HG02759 (cell line): ENCODE data around the gene SMYD2.

Experiments used
- ATAC-seq: cut with Tn5 transposase; IDR thresholded peaks from one replicate; pipeline ENCODE4 v1.9.1; 2021; ENCODE audit warnings: mild to moderate bottlenecking, moderate library complexity; ENCODE audit not compliant: unreplicated experiment

Gene SMYD2

DNA sequence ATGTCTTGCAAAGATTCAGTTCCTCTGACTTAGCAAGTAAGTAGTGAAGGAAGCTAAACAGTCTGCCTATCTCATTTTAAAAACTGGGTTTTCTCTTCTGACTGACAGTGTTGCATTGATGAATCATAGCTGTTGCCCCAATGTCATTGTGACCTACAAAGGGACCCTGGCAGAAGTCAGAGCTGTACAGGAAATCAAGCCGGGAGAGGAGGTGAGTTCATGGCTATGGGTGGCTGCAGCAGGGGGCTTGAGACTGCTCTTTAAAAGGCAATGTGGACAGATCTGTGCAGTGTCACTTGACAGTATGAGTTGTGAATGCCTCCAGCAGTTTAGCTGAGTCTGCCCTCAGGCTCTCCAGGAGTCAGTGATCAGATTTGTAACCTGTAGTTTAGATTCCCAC, 46.6 kb downstream of the SMYD2 start:
- no peak for ATAC-seq

DNA sequence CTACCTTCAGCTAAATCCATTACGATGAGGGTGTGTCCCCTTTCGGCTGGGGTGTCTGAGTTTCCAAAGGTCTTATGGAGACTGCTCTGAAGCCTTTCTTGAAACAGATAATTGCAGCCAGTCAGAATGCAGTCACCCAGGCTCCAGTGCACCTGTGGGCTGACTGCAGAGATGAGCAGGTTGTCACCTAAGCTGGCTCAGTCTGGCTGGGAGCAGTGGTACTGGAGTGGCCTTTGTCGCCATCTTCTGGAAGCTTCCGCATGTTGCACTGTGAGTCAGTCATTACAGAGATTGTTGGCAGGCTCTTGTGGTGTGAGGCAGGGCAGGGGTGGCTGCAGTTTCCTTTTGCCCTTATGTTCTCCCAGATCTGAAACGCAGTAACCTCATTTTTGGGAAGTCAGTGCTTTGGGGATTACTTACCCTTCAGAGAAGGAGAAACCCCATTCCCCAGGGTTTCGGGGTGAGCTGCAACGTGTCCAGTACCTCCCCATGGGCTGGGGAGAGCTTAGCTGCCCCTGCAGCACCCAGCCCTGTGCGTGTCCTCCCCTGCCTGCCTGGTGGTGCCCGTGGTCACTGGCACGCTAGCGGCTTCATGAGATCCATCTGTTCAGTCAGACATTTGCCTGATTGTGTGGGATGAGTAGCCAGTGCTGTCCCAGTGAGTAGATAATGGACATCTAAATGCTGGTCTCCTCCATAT, 48.0 kb downstream of the SMYD2 start:
- ATAC-seq, result peak; percentile 88

DNA sequence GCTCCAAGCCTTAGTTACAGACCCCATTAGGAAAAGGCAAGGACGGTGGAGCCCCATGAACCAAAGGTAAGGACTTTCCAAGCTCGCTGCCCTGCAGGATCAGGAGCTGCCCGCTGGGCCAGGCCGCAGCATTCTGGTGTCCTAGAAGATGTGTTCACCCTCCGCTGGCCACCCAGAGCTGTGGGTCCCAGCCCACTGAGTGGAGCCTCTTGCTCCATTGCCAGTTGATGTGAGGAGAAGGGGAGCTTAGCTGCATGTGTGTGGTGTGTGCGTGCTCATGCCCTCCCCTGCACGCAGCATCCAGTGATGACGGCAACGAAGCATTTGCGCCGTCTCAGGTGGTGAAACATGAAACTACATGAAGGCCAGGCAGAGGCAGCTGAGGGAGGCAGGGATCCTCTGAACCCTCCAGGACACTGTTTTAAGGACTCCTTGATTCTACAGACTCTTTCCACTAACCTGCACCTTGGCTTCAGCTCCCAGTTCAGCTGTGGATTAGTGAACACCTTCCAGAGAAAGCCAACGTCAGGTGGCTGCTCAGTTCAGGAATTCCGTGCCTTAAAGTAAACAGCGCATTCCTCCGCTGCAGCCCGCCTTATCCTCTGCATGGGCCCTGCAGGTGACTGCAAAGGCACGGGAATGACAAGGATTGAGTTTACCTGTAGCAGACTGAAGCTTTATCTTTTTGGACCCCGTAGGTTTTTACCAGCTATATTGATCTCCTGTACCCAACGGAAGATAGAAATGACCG, 48.7 kb downstream of the SMYD2 start:
- ATAC-seq, result no peak

DNA sequence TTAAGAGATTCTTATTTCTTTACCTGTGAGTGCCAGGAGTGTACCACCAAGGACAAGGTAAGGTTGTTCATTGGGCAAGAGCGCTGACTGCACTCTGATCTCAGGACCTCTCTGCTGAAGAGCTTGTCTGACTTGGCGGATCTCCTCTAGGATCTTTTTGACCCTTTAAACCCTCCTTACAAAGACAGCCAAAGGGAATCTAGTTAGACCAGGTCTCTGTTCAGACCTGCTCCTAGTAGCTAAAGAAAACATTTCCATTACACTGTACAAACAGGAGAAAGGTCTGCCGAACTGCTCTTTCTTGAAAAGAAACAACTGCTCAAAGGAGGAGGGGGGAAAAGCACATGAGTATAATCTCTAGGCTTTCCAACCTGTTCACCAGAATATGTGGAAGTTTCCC, 49.3 kb downstream of the SMYD2 start:
- ATAC-seq, result no peak

DNA sequence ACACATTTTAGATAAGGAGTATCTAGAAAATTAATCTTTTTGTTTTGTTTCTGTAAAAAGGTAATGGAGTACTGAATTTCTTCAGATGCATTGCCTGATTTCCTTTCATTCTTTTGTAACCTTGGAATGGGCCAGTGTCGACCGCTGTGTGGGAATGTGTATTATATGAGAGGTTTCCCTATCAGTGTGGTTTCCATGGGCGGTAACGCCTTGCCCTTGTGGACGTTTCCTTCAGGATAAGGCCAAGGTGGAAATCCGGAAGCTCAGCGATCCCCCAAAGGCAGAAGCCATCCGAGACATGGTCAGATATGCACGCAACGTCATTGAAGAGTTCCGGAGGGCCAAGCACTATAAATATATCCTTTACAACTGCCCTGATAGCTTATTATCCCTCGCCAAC, 49.8 kb downstream of the SMYD2 start:
- no peak for ATAC-seq

DNA sequence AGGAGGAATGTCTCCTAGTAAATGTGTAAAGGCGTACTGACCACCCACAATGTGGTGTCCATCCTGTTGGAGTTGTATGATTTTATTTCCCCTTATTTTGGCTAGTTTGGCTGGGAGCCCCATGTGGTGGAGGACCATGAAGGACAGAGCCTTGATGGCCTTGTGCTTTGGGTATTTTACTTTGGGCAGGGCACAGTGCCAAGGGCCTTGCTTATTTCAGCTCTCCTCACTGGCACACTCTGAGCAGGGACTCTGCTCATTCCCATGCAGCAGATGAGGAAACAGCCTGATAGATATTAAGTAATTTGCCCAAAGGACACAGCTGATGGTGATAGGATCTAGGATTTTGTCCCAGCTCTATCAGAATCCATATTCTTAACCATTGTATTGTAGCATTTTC, 50.2 kb downstream of the SMYD2 start:
- ATAC-seq, result no peak

DNA sequence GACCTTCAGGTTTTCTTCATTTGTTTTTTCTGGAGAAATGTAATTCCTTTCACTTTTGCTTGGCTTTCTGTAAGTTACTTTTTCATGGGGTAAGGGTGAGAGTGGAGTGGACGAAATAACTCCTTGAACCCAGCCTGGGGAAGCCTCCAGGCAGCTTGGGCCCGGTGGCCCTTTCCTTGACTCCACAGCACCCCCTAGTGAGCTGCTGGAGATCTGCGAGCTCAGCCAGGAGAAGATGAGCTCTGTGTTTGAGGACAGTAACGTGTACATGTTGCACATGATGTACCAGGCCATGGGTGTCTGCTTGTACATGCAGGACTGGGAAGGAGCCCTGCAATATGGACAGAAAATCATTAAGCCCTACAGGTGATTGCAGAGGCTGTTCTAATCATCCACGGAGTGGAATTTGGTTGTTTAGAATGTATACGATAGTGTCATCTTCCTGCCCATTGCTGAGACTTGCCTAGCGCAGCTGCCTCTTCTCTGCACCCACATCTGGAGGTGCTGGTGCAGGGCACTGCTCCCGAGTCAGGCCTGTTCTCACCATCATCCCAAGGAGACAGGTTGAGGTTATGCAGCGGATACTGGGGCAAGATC, 51.0 kb downstream of the SMYD2 start:
- ATAC-seq, result peak; percentile 47

DNA sequence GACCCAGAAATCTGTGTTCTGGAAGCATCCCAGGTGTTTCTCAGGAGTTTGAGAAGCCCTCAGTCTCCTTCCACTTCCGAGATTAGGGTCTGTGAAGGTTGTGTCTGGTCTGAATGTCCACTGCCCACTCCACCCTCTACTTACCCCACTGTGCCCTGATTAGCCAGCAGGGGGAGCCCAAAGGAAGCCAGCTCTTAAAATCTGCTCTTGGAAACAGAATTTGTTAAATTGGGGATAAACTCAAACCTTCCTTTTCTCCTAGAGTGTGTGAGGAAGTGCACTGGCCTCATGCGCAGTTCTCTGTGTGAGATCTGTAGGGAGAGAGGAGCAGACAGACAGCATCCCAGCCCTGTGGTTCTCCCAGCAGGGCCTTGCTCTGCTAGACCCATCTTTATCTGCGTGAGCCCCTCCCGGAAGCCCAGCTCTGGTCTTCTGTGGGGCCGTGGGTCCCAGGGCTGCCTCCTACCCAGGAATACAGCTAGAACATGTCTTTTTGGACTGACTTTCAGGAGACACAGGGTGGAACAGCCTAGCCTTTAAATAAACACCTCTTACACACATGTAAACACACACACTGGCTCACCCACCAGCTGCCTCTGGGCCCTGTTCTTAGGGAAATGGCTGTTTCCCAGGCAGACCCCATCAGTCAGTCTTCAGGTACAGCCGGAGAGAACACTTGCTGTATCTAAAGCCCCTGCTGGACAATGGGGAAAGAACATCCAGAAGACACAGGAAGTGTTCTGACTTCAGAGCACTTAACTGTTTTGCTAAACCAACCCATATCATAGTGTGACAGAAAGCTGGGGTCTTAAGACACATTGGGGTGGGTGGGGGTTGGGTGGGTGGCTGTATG, 52.2 kb downstream of the SMYD2 start:
- peak; percentile 41 for ATAC-seq

DNA sequence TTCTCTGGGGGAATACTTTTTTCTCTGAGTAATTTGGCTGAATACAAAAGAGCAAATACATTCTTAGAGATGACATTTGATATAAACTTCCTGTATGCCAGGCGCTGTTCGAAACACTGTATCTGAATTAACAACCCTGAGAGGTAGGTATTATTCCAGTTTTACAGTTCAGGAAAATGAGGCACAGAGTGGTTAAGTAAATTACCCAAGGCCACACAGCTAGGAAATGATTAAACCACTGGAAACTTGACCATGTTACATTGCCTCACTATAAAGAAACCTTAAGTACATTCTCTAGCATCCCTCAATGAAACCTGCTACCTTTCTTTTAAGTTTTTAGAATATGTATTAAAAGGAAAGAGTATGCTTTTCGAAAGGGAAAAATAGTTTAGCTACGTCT, 54.6 kb downstream of the SMYD2 start:
- ATAC-seq, result no peak

DNA sequence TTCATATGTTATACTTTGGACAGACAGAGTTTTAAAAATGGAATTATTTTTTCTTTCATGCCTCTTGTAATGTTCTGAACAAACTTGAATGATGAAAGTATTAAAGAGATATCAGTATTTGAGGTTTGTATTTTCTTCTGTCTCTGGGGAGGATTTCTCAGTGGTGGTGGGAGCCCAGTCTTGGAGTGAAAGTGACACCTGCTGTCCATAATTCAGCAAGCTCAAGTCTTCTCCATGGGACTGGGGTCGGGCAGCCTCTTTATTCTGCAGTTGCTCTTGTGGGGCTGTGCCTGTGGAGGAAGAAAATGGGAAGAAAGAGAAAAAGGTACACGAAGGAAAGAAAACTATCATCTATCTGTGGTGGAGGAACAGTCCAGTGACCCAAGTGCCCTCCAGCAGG, 56.1 kb downstream of the SMYD2 start:
- ATAC-seq, result no peak

DNA sequence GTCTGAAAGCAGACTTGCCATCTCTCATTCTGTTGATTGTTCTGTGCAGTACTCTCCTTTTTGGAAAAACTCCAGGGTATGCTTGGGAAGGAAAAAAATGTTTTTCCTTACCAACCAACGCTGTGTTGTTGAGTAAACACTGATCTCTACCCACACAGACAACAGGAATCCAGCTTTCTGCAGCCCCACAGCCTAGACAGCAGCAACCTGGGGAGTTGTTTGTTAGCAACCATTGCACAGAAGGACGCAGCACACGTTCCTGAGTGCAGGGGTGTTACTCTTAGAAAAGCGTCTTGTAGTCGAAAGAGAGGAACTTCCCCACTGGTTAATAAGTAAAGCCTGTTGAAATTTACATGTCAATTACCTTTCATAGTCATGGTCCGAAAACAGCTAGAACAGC, 56.6 kb downstream of the SMYD2 start:
- ATAC-seq, result no peak

DNA sequence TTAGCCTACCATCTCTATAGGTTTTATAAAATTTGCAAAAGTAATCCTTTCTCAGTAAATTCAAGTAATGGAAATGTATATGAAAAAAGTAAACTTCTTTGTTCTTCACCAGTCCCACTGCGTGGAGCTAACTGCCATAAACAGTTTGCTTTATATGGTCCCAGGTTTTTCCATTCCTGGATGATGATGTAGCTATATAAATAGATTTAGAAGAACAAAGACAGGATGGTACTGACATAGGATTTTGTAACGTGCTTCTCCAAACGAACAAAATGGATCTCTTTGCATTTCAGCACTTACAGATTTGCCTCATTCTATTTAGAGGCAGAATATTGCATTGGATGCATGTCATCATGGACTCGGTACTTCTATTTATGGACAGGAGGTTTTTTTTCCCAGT, 57.3 kb downstream of the SMYD2 start:
- no peak for ATAC-seq

DNA sequence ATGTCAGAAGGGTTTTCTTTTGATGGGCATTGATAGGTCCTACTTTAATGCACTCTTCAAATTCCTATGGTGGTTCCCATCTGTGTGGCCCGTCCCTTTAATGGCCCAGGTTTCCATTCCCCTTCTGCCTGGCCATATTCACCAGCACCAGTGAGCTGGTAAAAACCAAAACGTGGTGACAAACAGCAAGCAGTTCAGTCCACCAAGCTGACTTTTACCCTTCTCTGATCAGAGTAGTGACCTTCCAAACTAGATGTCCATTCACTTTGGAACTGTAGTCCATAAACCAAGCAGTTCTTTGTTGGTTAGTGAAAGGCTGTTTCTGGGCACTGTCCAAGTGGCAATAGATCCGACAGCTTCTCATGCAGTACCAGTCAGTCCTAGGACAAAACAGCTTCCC, 60.5 kb downstream of the SMYD2 start:
- no peak for ATAC-seq

DNA sequence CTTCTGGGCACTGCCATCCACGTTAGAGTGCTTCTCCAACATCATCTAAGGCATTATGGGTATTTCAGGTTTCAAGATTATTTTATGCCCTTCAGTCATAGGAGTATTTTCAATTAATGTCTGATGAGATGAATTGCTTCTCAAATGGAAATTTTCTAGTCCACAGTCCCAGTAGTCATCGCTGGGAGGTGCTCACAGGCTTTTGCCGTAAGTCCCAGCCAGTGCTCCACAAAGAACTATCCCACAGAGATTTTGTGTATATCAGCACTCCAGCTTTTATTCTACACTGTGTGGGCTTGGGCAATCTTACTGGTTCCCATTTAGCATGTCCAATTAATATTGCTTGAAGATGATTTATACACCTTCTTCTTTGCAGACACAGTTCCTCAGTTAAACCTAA, 61.0 kb downstream of the SMYD2 start:
- ATAC-seq, result no peak

DNA sequence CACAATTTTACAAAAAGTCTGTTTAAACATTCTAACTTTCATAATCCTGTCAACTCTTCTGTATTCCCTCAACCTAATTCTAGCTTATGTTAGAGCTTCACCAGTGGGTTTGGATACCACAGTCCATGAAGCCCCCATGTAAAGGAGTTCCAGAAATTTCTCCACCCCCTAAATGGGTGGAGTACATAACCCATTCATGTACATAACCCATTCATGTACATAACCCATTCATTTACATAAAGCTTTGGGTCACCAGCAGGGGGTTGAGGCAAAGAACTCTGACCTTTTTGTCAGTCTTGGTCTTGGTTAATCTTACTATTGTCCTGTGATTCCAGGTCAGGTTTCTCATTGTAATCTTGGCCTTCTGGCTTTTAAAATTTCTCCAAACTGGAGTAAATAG, 61.6 kb downstream of the SMYD2 start:
- no peak for ATAC-seq

DNA sequence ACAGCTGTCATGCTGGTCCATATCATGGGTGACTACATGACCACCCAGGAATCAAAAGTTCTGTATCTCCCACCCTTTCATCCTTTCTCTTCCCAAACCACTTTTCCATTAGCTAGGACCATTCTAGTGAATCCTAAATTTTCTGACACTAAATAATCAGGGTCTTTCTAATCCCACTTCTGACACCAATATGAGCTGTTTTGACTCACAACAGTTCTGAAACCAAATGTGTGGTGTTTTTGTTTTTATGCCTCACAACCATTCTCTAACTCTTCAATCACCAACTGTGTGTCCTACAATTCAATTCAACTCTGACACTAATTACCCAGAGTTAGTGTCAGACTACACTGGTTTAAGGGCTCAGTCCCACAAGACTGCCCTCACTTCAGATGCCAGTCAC, 63.9 kb downstream of the SMYD2 start:
- no peak for ATAC-seq

DNA sequence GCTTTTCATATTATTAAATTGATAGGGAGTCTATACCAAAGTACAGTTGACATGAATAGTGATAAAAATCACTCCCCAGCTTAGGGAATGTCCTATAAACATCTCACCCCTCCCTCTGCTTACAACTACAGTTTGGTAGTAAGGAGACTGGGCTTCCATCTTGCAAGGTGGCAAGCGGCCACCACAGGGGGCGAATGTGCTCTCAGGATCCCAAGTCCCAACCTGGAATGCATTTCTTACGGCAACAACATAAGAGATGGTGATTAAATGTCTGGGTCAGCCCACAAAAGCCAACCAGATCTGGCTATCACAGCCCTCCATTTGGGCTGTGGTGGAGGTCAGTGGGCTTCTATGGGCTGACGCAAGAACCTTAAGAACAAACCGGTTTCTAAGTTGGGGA, 68.0 kb downstream of the SMYD2 start:
- ATAC-seq, result no peak

DNA sequence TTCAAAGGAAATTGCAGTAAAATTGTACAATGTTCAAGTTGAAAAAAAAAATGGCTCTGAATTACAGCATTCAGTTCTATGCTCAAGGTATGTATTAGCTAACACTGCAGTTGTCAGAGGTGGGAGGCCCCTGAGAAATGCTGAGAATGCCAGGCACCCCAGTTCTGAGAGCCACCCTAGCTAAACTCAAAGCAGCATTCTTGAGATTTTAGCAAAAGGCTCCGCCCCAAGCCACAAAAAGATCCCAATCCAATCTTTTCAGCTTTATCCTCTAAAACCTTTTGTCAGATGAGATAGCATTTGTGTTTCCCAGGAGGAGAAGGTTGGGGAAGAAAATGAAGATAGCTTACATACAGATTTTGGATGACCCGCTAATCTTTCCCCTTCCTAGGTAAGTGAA, 68.8 kb downstream of the SMYD2 start:
- ATAC-seq, result no peak

DNA sequence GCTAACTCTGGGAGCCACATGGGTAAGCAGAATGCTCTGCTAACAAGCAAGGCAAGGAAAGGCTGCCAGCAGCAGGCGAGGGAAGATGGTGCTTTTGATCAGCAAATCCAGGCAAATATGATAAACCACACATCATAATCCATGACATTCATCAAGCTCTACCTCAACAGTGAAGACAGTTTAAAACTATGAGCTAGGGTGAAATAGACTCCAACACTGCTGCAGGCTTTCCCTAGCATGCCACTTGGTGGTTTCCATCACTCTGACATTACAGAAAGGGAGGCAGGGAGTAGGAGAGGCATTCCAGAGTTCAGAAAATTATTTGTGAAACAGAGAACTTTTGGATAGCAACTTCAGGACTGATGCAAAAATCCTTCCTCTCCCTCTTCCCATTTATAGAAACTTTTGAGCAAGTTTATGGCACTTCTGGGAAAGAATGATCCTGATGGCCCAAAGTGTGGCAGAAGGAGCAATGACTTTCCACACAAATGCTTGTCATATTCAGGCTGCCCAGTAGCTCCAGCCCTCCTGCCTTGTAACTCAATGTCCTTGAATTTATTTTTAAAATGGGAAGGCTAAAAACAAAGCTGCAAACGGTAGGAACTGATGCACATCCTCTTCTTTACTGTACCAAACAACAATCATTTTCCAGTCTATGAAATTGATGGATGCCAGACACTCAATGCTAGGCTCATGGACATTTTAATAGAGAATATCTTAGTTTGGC, 70.8 kb downstream of the SMYD2 start:
- ATAC-seq, result no peak

DNA sequence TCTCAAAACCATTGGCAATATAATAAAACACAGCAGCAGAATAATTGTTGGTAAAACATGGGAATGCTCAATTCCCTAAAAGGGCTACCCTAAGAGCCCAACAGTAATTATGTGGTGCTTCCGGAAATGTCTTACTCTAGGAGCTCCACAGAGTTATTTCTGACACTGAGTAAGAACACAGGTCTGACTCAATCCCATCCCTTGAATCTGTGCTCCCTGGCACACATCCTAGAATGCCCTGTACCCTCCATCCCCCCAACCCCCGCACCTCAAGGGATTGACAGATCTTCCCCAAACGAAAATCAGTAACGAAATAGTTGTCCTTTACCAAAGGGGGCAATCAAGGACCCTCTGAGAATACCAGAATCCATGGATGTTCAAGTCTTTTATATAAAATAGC, 71.9 kb downstream of the SMYD2 start:
- ATAC-seq, result no peak
